Right lobe of liver (tissue), 6 donors: ENCODE data around the gene NKAIN2. TPM values are rescaled to one million over a fixed set of nuclear protein-coding genes. Genes with fewer than 3 reads are reported as not detected.

Experiments
- ATAC-seq, 4 donors: fragments of 200-7000 bp; cut with Tn5 transposase; one replicate each; pipeline ENCODE4 v1.9.1; 2020; ENCODE audit warnings: mild to moderate bottlenecking in 4 of 4, moderate library complexity in 4 of 4
- DNase-seq, 3 donors: peaks; one replicate each; pipeline ENCODE4 v3.0.0-alpha.2; 2020
- H3K27ac ChIP-seq, 3 donors: fragments of 200-600 bp; one replicate each; pipeline ENCODE4 v1.8.0; 2022
- H3K27me3 ChIP-seq, 2 donors: fragments of 200-600 bp; one replicate each; pipeline ENCODE4 v1.8.0; 2022
- H3K36me3 ChIP-seq, 4 donors: fragments of 200-600 bp; sonication (generic) in 1 of 4; one replicate each; pipeline versions ENCODE4 v1.5.1 to v1.8.0; 2017 to 2022; ENCODE audit warnings: control low read depth in 1 of 4
- H3K4me1 ChIP-seq, 4 donors: fragments of 200-600 bp; sonication (generic) in 1 of 4; one replicate each; pipeline versions ENCODE4 v1.5.1 to v1.8.0; 2017 to 2022; ENCODE audit warnings: control low read depth in 1 of 4
- H3K4me3 ChIP-seq, 3 donors: fragments of 200-600 bp; one replicate each; pipeline ENCODE4 v1.8.0; 2022
- H3K9me3 ChIP-seq, 4 donors: fragments of 200-600 bp; sonication (generic) in 1 of 4; one replicate each; pipeline versions ENCODE4 v1.5.1 to v1.8.0; 2017 to 2022; ENCODE audit warnings: control low read depth in 1 of 4
- CTCF ChIP-seq, 4 donors: fragments of 200-600 bp in 3 of 4; fragments of 450-650 bp in 1 of 4; IDR thresholded peaks; one replicate each; pipeline versions ENCODE4 v1.5.1 to v1.8.0; 2016 to 2022; ENCODE audit warnings: antibody characterized with exemption in 4 of 4, mild to moderate bottlenecking in 2 of 4
- POLR2A ChIP-seq: fragments of 450-650 bp; IDR thresholded peaks from one replicate; pipeline ENCODE4 v1.6.1; 2017; ENCODE audit warnings: antibody characterized with exemption, mild to moderate bottlenecking
- WGBS: methylation state at CpG from one replicate; pipeline ENCODE4 v1.1.6; 2018; ENCODE audit warnings: low coverage, low lambda C conversion rate; ENCODE audit not compliant: insufficient coverage; ENCODE audit errors: missing lambda C conversion rate; 5-methylcytosine and 5-hydroxymethylcytosine counted together
- intact Hi-C, 2 donors: fragments of 100-400 bp; cut with DNase I; formaldehyde crosslinking; loops; one replicate each; pipeline versions ENCODE4 v1.11.2 to v1.14.1; 2022
- total RNA-seq, 6 experiments: library from RNA; depleted of rRNA in 2 of 6; stranded (reverse); fragments of >200 nt in 2 of 6; fragmentation: NEBNext Ultra II Directional in 3 of 6; extraction: Animal tissue kit (Norgen Biotek cat#: 25700) in 3 of 6; gene quantifications; one replicate each; pipeline versions ENCODE4 v1.1.0 to v1.2.4, GENCODE V29; 2016 to 2023
- donor health status: DM: no; HTN: yes; CAD: no.
- donor health status: DM: no; HTN: no; CAD: no.
- donor health status: DM: no; HTN: no; CAD: no.
- donor health status: DM: no; HTN: yes; CAD: no.
- donor health status: DM: no; HTN: yes; CAD: no.

Gene NKAIN2
- total RNA-seq, 6 experiments from 2014 or later = 0.16 to 0.28 TPM; not detected in 4

DNA sequence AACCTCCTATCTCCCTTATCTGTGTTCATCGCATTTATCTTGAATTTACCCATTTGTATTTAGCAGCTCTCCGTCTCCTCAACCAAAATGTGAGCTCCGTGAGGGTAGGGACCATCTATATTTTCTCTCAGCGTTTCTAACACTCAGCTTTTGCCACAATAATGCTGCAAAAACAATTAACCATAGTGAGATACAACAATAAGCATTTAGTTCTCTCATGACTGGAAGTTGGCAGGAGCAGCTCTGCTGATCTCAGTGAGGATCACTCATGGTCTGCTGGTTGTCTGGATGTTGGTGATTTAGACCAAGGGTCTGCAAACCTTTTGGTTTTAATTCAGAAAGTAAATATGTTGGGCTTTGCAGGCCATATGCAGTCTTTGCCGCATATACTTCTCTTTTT is 763.7 kb downstream of the NKAIN2 start:
- DNase-seq (no peak), ATAC-seq (no peak)
- no peaks in the 10 kb centered on the region for H3K27me3 ChIP-seq
- no peaks in the 10 kb centered on the region for H3K36me3 ChIP-seq
- no peak overlapping the region for H3K4me3 ChIP-seq
- no peak overlapping the region for H3K27ac ChIP-seq
- TF ChIP-seq CTCF (IDR thresholded peaks at IDR 0.05) (no peak), POLR2A (no peak)
- intact Hi-C loops = no loop called here
- no peaks in the 10 kb centered on the region for H3K4me1 ChIP-seq
- WGBS = 61% methylated on average over 5 of the region's 5 CpGs
- H3K9me3 ChIP-seq = no peaks in the 10 kb centered on the region

GRCh38 chr6:124573953-124574352 is 770.3 kb downstream of the NKAIN2 start:
- Histone ChIP-seq H3K4me3 (no peak overlapping the region), H3K27ac (no peak overlapping the region), H3K27me3 (no peaks in the 10 kb centered on the region), H3K36me3 (no peaks in the 10 kb centered on the region), H3K9me3 (no peaks in the 10 kb centered on the region), H3K4me1 (no peaks in the 10 kb centered on the region)
- TF ChIP-seq CTCF (IDR thresholded peaks at IDR 0.05) = no peak
- no peak for TF ChIP-seq POLR2A
- whole genome bisulfite sequencing = 38% methylated on average over 1 of the region's 1 CpG
- DNase-seq (no peak), ATAC-seq (no peak)
- intact Hi-C loops = no loop called here

DNA sequence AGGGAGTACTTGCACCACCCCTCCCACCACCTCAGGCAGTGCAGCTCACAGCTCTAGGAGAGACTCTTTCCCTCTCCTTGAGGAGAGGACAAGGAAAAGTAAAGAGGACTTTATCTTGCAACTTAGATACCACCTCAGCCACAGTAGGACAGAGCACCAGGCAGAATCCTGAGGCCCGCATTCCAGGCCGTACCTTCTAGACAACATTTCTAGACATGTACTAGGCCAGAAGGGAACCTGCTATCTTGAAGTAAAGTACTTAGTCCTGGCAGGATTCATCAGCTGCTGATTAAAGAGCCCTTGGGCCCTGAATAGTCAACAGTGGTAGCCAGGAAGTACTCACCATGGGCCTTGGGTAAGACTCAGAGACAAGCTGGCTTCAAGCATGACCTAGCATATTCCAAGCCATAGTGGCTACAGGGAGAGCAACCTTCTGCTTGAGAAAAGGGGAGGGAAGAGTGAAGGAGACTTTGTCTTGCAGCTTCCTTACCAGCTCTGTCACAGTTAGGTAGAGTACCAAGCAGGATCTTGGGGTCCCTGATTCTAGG is 774.1 kb downstream of the NKAIN2 start:
- TF ChIP-seq POLR2A (no peak), CTCF (IDR thresholded peaks at IDR 0.05) (no peak)
- ATAC-seq (no peak), DNase-seq (no peak)
- intact Hi-C loops = no loop called here
- Histone ChIP-seq H3K9me3 (no peaks in the 10 kb centered on the region), H3K27me3 (no peaks in the 10 kb centered on the region), H3K36me3 (no peaks in the 10 kb centered on the region), H3K27ac (no peak overlapping the region), H3K4me1 (no peaks in the 10 kb centered on the region), H3K4me3 (no peak overlapping the region)
- WGBS = 100% methylated on average over 2 of the region's 2 CpGs

GRCh38 chr6:124590001-124590400 is 786.3 kb downstream of the NKAIN2 start:
- TF ChIP-seq CTCF (IDR thresholded peaks at IDR 0.05) (no peak), POLR2A (no peak)
- DNase-seq = no peak
- no peak overlapping the region for H3K4me3 ChIP-seq
- H3K4me1 ChIP-seq = no peaks in the 10 kb centered on the region
- no peaks in the 10 kb centered on the region for H3K27me3 ChIP-seq
- no peak overlapping the region for H3K27ac ChIP-seq
- no peak for ATAC-seq
- H3K36me3 ChIP-seq = no peaks in the 10 kb centered on the region
- no peaks in the 10 kb centered on the region for H3K9me3 ChIP-seq
- intact Hi-C loops = no loop called here
- 25% methylated on average over 2 of the region's 2 CpGs for WGBS

DNA sequence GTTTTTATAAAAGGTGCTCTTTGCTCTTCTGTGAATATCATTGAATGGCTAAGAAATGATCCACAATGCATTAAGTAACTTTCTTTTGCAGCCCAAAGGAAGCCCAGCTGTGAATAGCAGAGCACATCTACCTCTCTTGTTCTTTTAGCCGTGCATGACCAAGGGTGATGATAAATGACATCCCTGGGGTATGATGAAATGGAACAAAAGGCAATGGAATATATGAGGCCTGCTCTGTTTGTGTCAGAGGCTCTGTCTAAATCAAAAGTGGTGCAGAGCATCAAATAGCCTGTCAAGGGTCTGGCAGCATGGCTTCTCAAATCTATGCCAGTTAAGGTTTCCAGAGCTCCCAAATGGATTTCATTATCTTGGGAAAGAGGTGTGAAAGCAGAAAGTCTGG is 796.0 kb downstream of the NKAIN2 start:
- no peak for DNase-seq
- H3K4me3 ChIP-seq = no peak overlapping the region
- H3K27me3 ChIP-seq = no peaks in the 10 kb centered on the region
- H3K36me3 ChIP-seq = no peaks in the 10 kb centered on the region
- no peaks in the 10 kb centered on the region for H3K9me3 ChIP-seq
- no peak for TF ChIP-seq CTCF (IDR thresholded peaks at IDR 0.05)
- TF ChIP-seq POLR2A = no peak
- H3K27ac ChIP-seq = no peak overlapping the region
- intact Hi-C loops = no loop called here
- ATAC-seq = no peak
- H3K4me1 ChIP-seq = no peaks in the 10 kb centered on the region
- WGBS = 14% methylated on average over 1 of the region's 1 CpG
